NOMO-1 treated with DMSO at 0.1 percent for 48 hours (cell line): ENCODE data around the gene ZNF101.

ENCODE experiments used
- DNase-seq: peaks from one replicate; lab custom pipeline; 2025; ENCODE audit not compliant: unreplicated experiment; lab: John Stamatoyannopoulos, UW

ZNF101 gene

GRCh38 chr19:19704836-19705235 lies 36.2 kb downstream of the ZNF101 start:
- no peak for DNase-seq

- no peak for DNase-seq
Measured at GRCh38 chr19:19710506-19710905, 41.9 kb downstream of the ZNF101 start.

GRCh38 chr19:19711306-19711933 lies 42.8 kb downstream of the ZNF101 start:
- DNase-seq, result no peak

- no peak for DNase-seq
Measured at GRCh38 chr19:19711934-19712828, 43.5 kb downstream of the ZNF101 start.

- DNase-seq, result no peak
Measured at GRCh38 chr19:19719798-19720197, 51.2 kb downstream of the ZNF101 start.

- no peak for DNase-seq
Measured at GRCh38 chr19:19721896-19722295, 53.3 kb downstream of the ZNF101 start.

- no peak for DNase-seq
Measured at GRCh38 chr19:19732579-19733501, 64.2 kb downstream of the ZNF101 start, which contains the start of gene ZNF14. ZNF14 (minus strand) TSS chr19:19733112; CDS start chr19:19732958, 154 bp downstream.
